SK-N-SH (cell line): Measurements from ENCODE around the gene CNOT11. TPM values are rescaled to one million over a fixed set of nuclear protein-coding genes. Genes with fewer than 3 reads are reported as not detected.

Source experiments
- CTCF ChIA-PET: fragments of 300-600, 350-600 bp; formaldehyde crosslinking; extraction: SDS; loops from one replicate; lab custom pipeline; 2021; lab: Yijun Ruan, JAX
- POLR2A ChIA-PET: fragments of 350-600 bp; sonication (Branson Sonifier 250); formaldehyde crosslinking; extraction: SDS; loops from one replicate; lab custom pipeline; 2020; ENCODE audit warnings: antibody characterized with exemption, inconsistent platforms; lab: Yijun Ruan, JAX
- DNase-seq: peaks from one replicate; pipeline ENCODE4 v3.0.0; 2012
- H2AFZ ChIP-seq: fragments of 200-600 bp; sonication (generic); 2 replicates; pipeline ENCODE4 v1.8.1; 2016; ENCODE audit warnings: antibody characterized with exemption, mild to moderate bottlenecking, low read depth
- H3F3A ChIP-seq: fragments of 200-600 bp; sonication (generic); replicated peaks from 2 replicates; pipeline ENCODE3; 2016; ENCODE audit warnings: antibody characterized with exemption, mild to moderate bottlenecking; ENCODE audit not compliant: insufficient read depth
- H3K27ac ChIP-seq, 2 experiments: fragments of 200-500 bp in 1 of 2; fragments of 200-600 bp in 1 of 2; sonication (Bioruptor generic) in 1 of 2; sonication (generic), shearing (Covaris generic) in 1 of 2; 2 replicates each; pipeline versions ENCODE4 v1.5.1 to v1.6.1; 2014 to 2016; ENCODE audit warnings: low read depth in 2 of 2, inconsistent platforms in 1 of 2, low read length in 1 of 2, mild to moderate bottlenecking in 1 of 2, mixed read lengths in 1 of 2
- H3K27me3 ChIP-seq: fragments of 200-600 bp; sonication (generic), shearing (Covaris generic); 2 replicates; pipeline ENCODE4 v1.6.1; 2016; ENCODE audit warnings: mixed run types; ENCODE audit not compliant: insufficient read depth
- H3K36me3 ChIP-seq, 2 experiments: fragments of 200-500 bp in 1 of 2; fragments of 200-600 bp in 1 of 2; sonication (Bioruptor generic) in 1 of 2; sonication (generic) in 1 of 2; replicated peaks in 1 of 2; 2 replicates each; pipeline versions ENCODE3 to v1.5.1; 2014 to 2016; ENCODE audit warnings: low read length in 1 of 2, mild to moderate bottlenecking in 1 of 2; ENCODE audit not compliant: insufficient read depth in 2 of 2, control insufficient read depth in 1 of 2
- H3K4me1 ChIP-seq, 2 experiments: fragments of 200-500 bp in 1 of 2; fragments of 200-600 bp in 1 of 2; sonication (Bioruptor generic) in 1 of 2; sonication (generic), shearing (Covaris generic) in 1 of 2; 2 replicates each; pipeline versions ENCODE4 v1.5.1 to v1.6.1; 2014 to 2016; ENCODE audit warnings: low read depth in 1 of 2, low read length in 1 of 2, mixed run types in 1 of 2; ENCODE audit not compliant: insufficient read depth in 2 of 2, control insufficient read depth in 1 of 2
- H3K4me2 ChIP-seq: fragments of 200-600 bp; sonication (generic), shearing (Covaris generic); 2 replicates; pipeline ENCODE4 v1.6.1; 2017; ENCODE audit warnings: mixed run types
- H3K4me3 ChIP-seq, 2 experiments: fragments of 200-500 bp in 1 of 2; fragments of 200-600 bp in 1 of 2; sonication (Bioruptor generic) in 1 of 2; sonication (generic), shearing (Covaris generic) in 1 of 2; 2 replicates each; pipeline versions ENCODE4 v1.5.1 to v1.8.1; 2014 to 2016; ENCODE audit warnings: low read depth in 2 of 2, inconsistent platforms in 1 of 2, low read length in 1 of 2, mild to moderate bottlenecking in 1 of 2, mixed read lengths in 1 of 2, moderate library complexity in 1 of 2
- H3K79me2 ChIP-seq: fragments of 200-600 bp; sonication (generic); 2 replicates; pipeline ENCODE4 v1.8.1; 2017; ENCODE audit warnings: mild to moderate bottlenecking; ENCODE audit not compliant: insufficient read depth
- H3K9ac ChIP-seq: fragments of 200-600 bp; sonication (generic); 2 replicates; pipeline ENCODE4 v1.6.1; 2017; ENCODE audit warnings: mixed run types
- H3K9me2 ChIP-seq: fragments of 200-600 bp; sonication (generic); 2 replicates; pipeline ENCODE4 v1.6.1; 2017; ENCODE audit warnings: mixed run types
- H3K9me3 ChIP-seq: fragments of 200-600 bp; sonication (generic); 2 replicates; pipeline ENCODE4 v1.6.1; 2017; ENCODE audit warnings: mixed run types, mild to moderate bottlenecking, moderate library complexity
- H4K20me1 ChIP-seq: fragments of 200-600 bp; sonication (generic); 2 replicates; pipeline ENCODE4 v1.6.1; 2017; ENCODE audit warnings: mild to moderate bottlenecking, mixed run types; ENCODE audit not compliant: insufficient read depth
- CTCF ChIP-seq: fragments of 200-600 bp; sonication (generic); IDR thresholded peaks from 2 replicates; pipeline ENCODE4 v1.6.1; 2017; ENCODE audit warnings: antibody characterized with exemption, mild to moderate bottlenecking, moderate library complexity
- EP300 ChIP-seq, 2 experiments: IDR thresholded peaks; 2 replicates each; pipeline versions ENCODE4 v1.4.0 to v1.6.1; 2012; ENCODE audit warnings: borderline replicate concordance in 1 of 2, low read depth in 1 of 2, low read length in 1 of 2
- EZH2phosphoT487 ChIP-seq: fragments of 200-600 bp; sonication (generic); IDR thresholded peaks from 2 replicates; pipeline ENCODE4 v1.6.1; 2017; ENCODE audit warnings: low read depth, mixed run types, mild to moderate bottlenecking, antibody characterized with exemption, moderate library complexity, borderline replicate concordance
- FOXM1 ChIP-seq: IDR thresholded peaks from 2 replicates; pipeline ENCODE4 v1.4.0; 2012; ENCODE audit warnings: low read depth, mild to moderate bottlenecking
- NRF1 ChIP-seq: IDR thresholded peaks from 2 replicates; pipeline ENCODE4 v1.6.1; 2012; ENCODE audit warnings: low read depth, mild to moderate bottlenecking, low read length
- RXRA ChIP-seq: IDR thresholded peaks from 2 replicates; pipeline ENCODE4 v1.4.0; 2012; ENCODE audit warnings: low read depth, mild to moderate bottlenecking, borderline replicate concordance
- TAF1 ChIP-seq: IDR thresholded peaks from 2 replicates; pipeline ENCODE4 v1.6.1; 2012; ENCODE audit warnings: low read depth, mild to moderate bottlenecking, low read length, moderate library complexity, borderline replicate concordance
- TCF12 ChIP-seq: IDR thresholded peaks from 2 replicates; pipeline ENCODE4 v1.4.0; 2012
- TEAD4 ChIP-seq: IDR thresholded peaks from 2 replicates; pipeline ENCODE4 v1.4.0; 2012; ENCODE audit warnings: mild to moderate bottlenecking, borderline replicate concordance; ENCODE audit not compliant: insufficient read depth
- YY1 ChIP-seq: IDR thresholded peaks from 2 replicates; pipeline ENCODE4 v1.4.0; 2012; ENCODE audit warnings: low read depth, mild to moderate bottlenecking
- ZBTB33 ChIP-seq: IDR thresholded peaks from 2 replicates; pipeline ENCODE4 v1.4.0; 2012; ENCODE audit warnings: low read depth, borderline replicate concordance
- polyA plus RNA-seq, 3 experiments: library from polyadenylated mRNA; depleted of rRNA; stranded (reverse); fragments of >200 nt; gene quantifications; 2 replicates each; pipeline ENCODE4 v1.2.3, GENCODE V29; 2012
- TF ChIP-seq, protein P1 (sequence below): IDR thresholded peaks from 2 replicates; pipeline ENCODE4 v1.4.0; 2012; ENCODE audit warnings: low read depth

CNOT11 gene
- polyA plus RNA-seq, 1 of the 3 experiments (the other 2 are of a cell fraction): 38.4 TPM

- TF ChIP-seq EP300 (IDR thresholded peaks at IDR 0.05; ENCODE audit: borderline replicate concordance in 1 of 2, low read depth in 1 of 2, low read length in 1 of 2) (no peak), ZBTB33 (no peak), FOXM1 (no peak), YY1 (no peak), RXRA (no peak), TCF12 (no peak), NRF1 (no peak), TEAD4 (no peak)
- TF ChIP-seq, protein P1, sequence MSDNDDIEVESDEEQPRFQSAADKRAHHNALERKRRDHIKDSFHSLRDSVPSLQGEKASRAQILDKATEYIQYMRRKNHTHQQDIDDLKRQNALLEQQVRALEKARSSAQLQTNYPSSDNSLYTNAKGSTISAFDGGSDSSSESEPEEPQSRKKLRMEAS: no peak
Observed at GRCh38 chr2:101287303-101287702, 34.6 kb downstream of the CNOT11 start (continued).

DNA sequence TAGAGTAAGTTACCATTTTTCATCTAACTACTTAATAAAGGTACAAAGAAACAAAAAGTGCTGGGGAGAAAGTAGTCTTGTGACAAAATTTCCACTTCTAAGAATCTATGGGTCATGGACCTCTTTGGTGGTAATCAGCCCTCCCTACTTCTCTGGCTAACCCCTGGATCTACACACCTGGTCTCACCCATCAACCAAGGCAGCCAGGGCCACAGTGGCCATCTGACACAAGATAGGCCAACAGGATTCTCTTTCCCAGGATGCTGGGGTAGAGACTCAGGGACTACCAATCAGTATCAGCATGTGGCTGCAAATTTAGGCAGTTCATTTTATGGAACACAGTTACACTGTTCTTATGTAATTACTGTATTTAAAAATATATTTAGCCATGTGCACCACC, 38.0 kb downstream of the CNOT11 start:
- no peaks in the 10 kb centered on the region for H3K9me3 ChIP-seq
- no peak overlapping the region for H3K27ac ChIP-seq
- TF ChIP-seq TAF1 (no peak), EZH2phosphoT487 (no peak), FOXM1 (no peak), CTCF (no peak), ZBTB33 (no peak)
- H3K9me2 ChIP-seq: no peaks in the 10 kb centered on the region
- peaks cover 0 to 2% of the 10 kb centered on the region in 2 experiments; a peak in 2 of 4 replicates for H3K4me1 ChIP-seq
- H4K20me1 ChIP-seq: peaks cover 15% of the 10 kb centered on the region
- DNase-seq: no peak
- H3F3A ChIP-seq: no peaks in the 10 kb centered on the region
- no peaks in the 10 kb centered on the region for H3K27me3 ChIP-seq
- H3K9ac ChIP-seq: no peak overlapping the region
- H3K79me2 ChIP-seq: peaks cover 43% of the 10 kb centered on the region
- H3K36me3 ChIP-seq: peaks cover 49 to 65% of the 10 kb centered on the region in 2 experiments
- POLR2A ChIA-PET: no interaction called here
- CTCF ChIA-PET: no interaction called here
- H2AFZ ChIP-seq: no peak overlapping the region
- no peak overlapping the region for H3K4me3 ChIP-seq
- no peak overlapping the region for H3K4me2 ChIP-seq
